NT2/D1 (cell line): ENCODE data around the gene NTNG2.

Experiments
- DNase-seq: peaks from one replicate; pipeline ENCODE4 v3.0.0-alpha.2; 2011; ENCODE audit warnings: low read depth, low spot score
- H3K27me3 ChIP-seq: 2 replicates; pipeline ENCODE4 v1.6.0; 2011; ENCODE audit warnings: mild to moderate bottlenecking; ENCODE audit not compliant: insufficient read length, insufficient read depth
- H3K36me3 ChIP-seq: 2 replicates; pipeline ENCODE4 v1.6.1; 2011; ENCODE audit warnings: mild to moderate bottlenecking, low read length, mixed read lengths; ENCODE audit not compliant: insufficient read depth, insufficient read length
- H3K4me1 ChIP-seq: 2 replicates; pipeline ENCODE4 v1.5.1; 2011; ENCODE audit not compliant: insufficient read depth, insufficient read length
- H3K4me3 ChIP-seq: 2 replicates; pipeline ENCODE4 v1.5.1; 2011; ENCODE audit warnings: low read depth; ENCODE audit not compliant: insufficient read length
- H3K9ac ChIP-seq: 2 replicates; pipeline ENCODE4 v1.6.0; 2011; ENCODE audit warnings: low read depth; ENCODE audit not compliant: insufficient read length
- H3K9me3 ChIP-seq: 2 replicates; pipeline ENCODE4 v1.5.1; 2011; ENCODE audit warnings: mild to moderate bottlenecking, low read length; ENCODE audit not compliant: insufficient read depth
- SUZ12 ChIP-seq: IDR thresholded peaks from 2 replicates; pipeline ENCODE4 v1.6.1; 2011; ENCODE audit not compliant: insufficient read length, insufficient read depth; ENCODE audit errors: extremely low read depth
- YY1 ChIP-seq: IDR thresholded peaks from 2 replicates; pipeline ENCODE4 v1.6.1; 2011; ENCODE audit not compliant: insufficient read length, insufficient read depth
- ZNF274 ChIP-seq: IDR thresholded peaks from 2 replicates; pipeline ENCODE4 v1.6.1; 2011; ENCODE audit warnings: mild to moderate bottlenecking, low read depth, low read length

Gene NTNG2

DNA sequence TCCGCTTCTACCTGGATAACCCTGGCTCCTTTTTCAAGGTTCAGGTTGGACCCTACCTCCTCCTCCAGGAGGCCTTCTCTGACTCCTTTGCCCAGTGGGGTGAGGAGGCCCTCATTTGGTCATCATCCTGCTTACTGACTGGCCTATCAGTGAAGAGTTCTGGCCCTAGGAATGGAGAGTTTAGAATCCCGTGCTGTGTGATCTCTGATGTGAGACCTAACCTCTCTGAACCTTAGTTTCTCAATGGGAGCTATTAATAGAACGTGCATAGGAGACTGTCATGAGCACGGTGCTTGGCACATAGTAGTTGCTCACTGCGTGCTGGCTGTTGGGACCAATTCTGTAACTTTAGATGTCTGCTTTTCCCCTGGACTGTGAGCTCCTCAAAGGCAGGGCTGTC is 10.3 kb downstream of the NTNG2 start:
- no peaks in the 10 kb centered on the region for H3K27me3 ChIP-seq
- H3K9me3 ChIP-seq = no peaks in the 10 kb centered on the region
- H3K4me1 ChIP-seq = peaks cover 14% of the 10 kb centered on the region
- no peaks in the 10 kb centered on the region for H3K36me3 ChIP-seq
- H3K4me3 ChIP-seq = no peak overlapping the region
- TF ChIP-seq ZNF274 = no peak
- no peak for TF ChIP-seq SUZ12
- no peak overlapping the region for H3K9ac ChIP-seq
- DNase-seq = no peak

GRCh38 chr9:132175431-132175830 is 13.6 kb downstream of the NTNG2 start:
- Histone ChIP-seq H3K9me3 (no peaks in the 10 kb centered on the region), H3K4me1 (peaks cover 3% of the 10 kb centered on the region), H3K36me3 (no peaks in the 10 kb centered on the region), H3K9ac (no peak overlapping the region), H3K4me3 (no peak overlapping the region), H3K27me3 (no peaks in the 10 kb centered on the region)
- no peak for TF ChIP-seq ZNF274
- DNase-seq = no peak

DNA sequence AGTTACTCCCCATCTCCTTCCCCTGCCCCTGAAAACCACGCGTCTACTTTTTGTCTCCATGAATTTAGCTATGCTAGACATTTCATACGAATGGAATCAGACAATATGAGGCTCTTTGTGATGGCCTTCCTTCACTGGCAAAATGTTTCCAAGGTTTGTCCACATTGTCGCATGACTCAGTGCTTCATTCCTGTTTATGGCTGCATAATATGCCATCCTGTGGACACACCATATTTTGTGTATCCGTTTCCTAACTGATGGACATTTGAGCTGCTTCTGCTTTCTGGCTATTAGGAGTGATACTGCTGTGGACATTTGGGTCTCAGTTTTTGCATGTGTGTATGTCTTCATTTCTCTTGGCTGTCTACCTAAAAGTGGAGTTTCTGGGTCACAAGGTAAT is 14.5 kb downstream of the NTNG2 start:
- DNase-seq = no peak
- Histone ChIP-seq H3K36me3 (no peaks in the 10 kb centered on the region), H3K27me3 (no peaks in the 10 kb centered on the region), H3K9me3 (no peaks in the 10 kb centered on the region), H3K9ac (no peak overlapping the region), H3K4me1 (peaks cover 3% of the 10 kb centered on the region), H3K4me3 (no peak overlapping the region)
- TF ChIP-seq SUZ12 = no peak

- Histone ChIP-seq H3K27me3 (no peaks in the 10 kb centered on the region), H3K4me1 (peaks cover 22% of the 10 kb centered on the region), H3K9ac (peak overlapping the region; percentile 29), H3K4me3 (no peak overlapping the region), H3K9me3 (no peaks in the 10 kb centered on the region), H3K36me3 (no peaks in the 10 kb centered on the region)
- no peak for DNase-seq
- TF ChIP-seq SUZ12 (no peak), ZNF274 (no peak), YY1 (no peak)
Observed at GRCh38 chr9:132181796-132182313, 20.0 kb downstream of the NTNG2 start.

DNA sequence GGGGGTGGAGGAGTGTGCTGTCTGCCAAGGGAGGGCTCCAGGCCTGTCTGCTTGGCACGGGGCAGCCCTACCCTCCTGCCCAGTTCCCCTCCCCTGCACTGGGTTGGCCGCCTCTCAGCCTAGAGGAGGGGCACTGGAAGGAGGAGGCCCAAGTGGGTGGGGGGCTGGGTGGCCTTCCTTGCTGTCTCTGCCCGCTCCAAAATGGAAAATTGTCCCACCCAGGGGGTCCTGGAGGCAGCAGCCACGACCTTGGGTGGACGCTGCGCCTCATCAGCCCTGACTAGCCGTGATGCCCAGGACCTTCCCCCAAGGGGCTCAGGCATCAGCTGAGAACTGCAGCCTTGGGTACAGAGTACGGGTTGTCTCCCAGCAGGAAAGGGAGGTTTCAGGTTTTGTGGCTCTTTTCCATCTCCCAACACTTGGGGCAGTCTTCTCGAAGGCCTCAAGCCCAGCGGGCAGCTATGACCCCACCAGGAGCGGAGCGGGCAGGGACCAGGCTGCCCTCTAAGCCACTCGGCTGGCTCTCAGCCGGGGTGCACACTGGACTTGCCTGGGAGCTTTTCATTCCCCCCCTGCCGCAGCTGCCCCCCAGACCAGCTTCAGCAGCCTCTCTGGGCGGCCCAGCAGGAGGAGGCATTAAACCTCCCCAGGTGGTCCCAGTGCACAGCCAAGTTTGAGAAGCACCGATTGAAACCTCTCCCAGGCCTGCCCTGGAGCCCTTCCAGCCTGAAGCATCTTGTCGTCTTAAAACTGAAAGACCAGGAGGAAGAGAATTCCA is 20.6 kb downstream of the NTNG2 start:
- DNase-seq = no peak
- Histone ChIP-seq H3K36me3 (no peaks in the 10 kb centered on the region), H3K4me3 (no peak overlapping the region), H3K9ac (peak overlapping the region; percentile 29), H3K27me3 (no peaks in the 10 kb centered on the region), H3K9me3 (no peaks in the 10 kb centered on the region), H3K4me1 (peaks cover 27% of the 10 kb centered on the region)
- no peak for TF ChIP-seq YY1
- no peak for TF ChIP-seq SUZ12
- no peak for TF ChIP-seq ZNF274

GRCh38 chr9:132183134-132183533 is 21.3 kb downstream of the NTNG2 start:
- peak overlapping the region; percentile 33 for H3K9ac ChIP-seq
- peaks cover 3% of the 10 kb centered on the region for H3K27me3 ChIP-seq
- no peaks in the 10 kb centered on the region for H3K36me3 ChIP-seq
- peaks cover 32% of the 10 kb centered on the region for H3K4me1 ChIP-seq
- no peak for TF ChIP-seq ZNF274
- no peak for TF ChIP-seq YY1
- TF ChIP-seq SUZ12 = no peak
- no peak for DNase-seq
- no peak overlapping the region for H3K4me3 ChIP-seq
- H3K9me3 ChIP-seq = no peaks in the 10 kb centered on the region

DNA sequence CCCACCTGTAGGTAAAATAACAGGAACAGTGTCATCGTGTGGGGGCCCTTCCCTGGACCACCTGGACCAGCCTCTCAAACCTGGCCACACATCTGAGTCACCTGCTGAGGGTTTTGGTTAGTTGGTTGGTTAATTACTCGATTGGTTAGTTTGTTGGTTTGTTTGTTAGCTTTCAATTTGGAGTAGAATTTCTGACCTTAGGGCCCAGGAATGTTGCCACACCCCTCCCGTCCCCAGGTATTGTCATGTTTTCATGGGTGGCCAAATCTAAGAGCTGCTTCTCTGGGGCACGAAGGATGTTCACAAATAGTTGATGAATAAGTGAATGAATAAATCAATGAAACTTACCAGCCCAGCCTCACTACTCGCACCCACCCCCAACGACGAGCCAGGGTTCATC is 21.9 kb downstream of the NTNG2 start:
- Histone ChIP-seq H3K9me3 (no peaks in the 10 kb centered on the region), H3K36me3 (no peaks in the 10 kb centered on the region), H3K4me3 (no peak overlapping the region), H3K9ac (peak overlapping the region; percentile 33), H3K27me3 (peaks cover 9% of the 10 kb centered on the region), H3K4me1 (peaks cover 36% of the 10 kb centered on the region)
- DNase-seq = no peak
- TF ChIP-seq SUZ12 (no peak), ZNF274 (no peak), YY1 (no peak)
